Measurements from ENCODE around the gene DDX31.

DDX31 gene

DNA sequence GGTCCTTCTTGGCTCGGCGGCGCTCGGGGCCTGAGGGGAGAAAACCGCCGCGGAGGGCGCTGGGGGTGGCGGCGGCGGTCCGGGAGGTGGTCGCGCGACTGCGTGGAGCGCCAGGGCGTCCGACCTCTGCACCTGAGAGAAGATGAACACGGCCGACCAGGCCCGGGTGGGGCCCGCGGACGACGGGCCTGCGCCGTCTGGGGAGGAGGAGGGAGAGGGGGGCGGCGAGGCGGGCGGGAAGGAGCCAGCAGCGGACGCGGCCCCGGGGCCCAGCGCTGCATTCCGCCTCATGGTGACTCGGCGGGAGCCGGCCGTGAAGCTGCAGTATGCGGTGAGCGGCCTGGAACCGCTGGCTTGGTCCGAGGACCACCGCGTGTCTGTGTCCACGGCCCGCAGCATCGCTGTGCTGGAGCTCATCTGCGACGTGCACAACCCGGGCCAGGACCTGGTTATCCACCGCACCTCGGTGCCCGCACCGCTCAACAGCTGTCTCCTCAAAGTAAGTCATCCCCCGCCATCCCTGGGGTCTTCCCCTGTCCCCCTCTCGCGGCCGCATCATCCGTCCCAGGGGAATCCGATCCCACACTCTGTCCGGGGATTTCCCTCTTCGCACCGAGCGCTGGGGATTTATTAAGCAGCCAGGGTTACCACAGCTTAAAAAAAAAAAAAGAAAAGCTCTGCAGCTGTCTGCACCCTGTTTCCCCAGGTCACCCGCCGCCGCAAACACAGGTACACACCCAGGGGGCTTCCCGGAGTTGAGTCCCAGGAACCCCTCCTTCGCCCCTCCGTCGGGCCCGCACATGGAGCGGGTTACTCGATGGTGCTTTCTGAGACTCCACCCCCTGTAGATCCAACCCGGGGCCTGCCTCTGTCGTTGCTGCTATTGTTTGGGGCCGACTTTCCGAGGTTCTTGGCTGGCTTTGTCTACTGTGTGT lies 941 bp upstream of the DDX31 start, which contains the start of gene GTF3C4:
Gene GTF3C4 (plus strand): TSS at position 8 of the 935 bp plus-strand sequence. CDS start 135 bp downstream, at position 143.
- TF ChIP-seq, protein P1, sequence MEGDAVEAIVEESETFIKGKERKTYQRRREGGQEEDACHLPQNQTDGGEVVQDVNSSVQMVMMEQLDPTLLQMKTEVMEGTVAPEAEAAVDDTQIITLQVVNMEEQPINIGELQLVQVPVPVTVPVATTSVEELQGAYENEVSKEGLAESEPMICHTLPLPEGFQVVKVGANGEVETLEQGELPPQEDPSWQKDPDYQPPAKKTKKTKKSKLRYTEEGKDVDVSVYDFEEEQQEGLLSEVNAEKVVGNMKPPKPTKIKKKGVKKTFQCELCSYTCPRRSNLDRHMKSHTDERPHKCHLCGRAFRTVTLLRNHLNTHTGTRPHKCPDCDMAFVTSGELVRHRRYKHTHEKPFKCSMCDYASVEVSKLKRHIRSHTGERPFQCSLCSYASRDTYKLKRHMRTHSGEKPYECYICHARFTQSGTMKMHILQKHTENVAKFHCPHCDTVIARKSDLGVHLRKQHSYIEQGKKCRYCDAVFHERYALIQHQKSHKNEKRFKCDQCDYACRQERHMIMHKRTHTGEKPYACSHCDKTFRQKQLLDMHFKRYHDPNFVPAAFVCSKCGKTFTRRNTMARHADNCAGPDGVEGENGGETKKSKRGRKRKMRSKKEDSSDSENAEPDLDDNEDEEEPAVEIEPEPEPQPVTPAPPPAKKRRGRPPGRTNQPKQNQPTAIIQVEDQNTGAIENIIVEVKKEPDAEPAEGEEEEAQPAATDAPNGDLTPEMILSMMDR (IDR thresholded peaks at IDR 0.05; ENCODE audit: low read depth, low read length, poor library complexity, severe bottlenecking), result no peak
- TF ChIP-seq EZH2phosphoT487 (IDR thresholded peaks at IDR 0.05; ENCODE audit: borderline replicate concordance, low read length), result no peak
- no peaks in the 10 kb centered on the region; the same call in 1 of the 2 replicates for H3F3A ChIP-seq (ENCODE audit: control insufficient read depth, insufficient read depth)
- peak within 1 kb of the TSS; percentile 76 for H3K27ac ChIP-seq (ENCODE audit: low read depth, low read length)
- peak within 1 kb of the TSS; percentile 99 for H3K4me3 ChIP-seq (ENCODE audit: low read length)
- H4K20me1 ChIP-seq (ENCODE audit: control insufficient read depth, insufficient read depth, low read depth, low read length), result peaks cover 31% of the 10 kb centered on the region
- H3K9me2 ChIP-seq (replicated peaks; ENCODE audit: control insufficient read depth, low read length), result no peaks in the 10 kb centered on the region
- peaks cover 99% of the 10 kb centered on the region for H3K79me2 ChIP-seq (ENCODE audit: control insufficient read depth, low read length)
- H3K36me3 ChIP-seq (ENCODE audit: control insufficient read depth, low read length), result peaks cover 51% of the 10 kb centered on the region
- no peaks in the 10 kb centered on the region for H3K9me3 ChIP-seq (ENCODE audit: control insufficient read depth, insufficient read depth, low read length)
- H3K4me1 ChIP-seq (ENCODE audit: control insufficient read depth, low read length), result peaks cover 53% of the 10 kb centered on the region
- H3K4me2 ChIP-seq (ENCODE audit: low read length), result peak within 1 kb of the TSS; percentile 94
- H3K27me3 ChIP-seq (ENCODE audit: control insufficient read depth, low read length), result no peaks in the 10 kb centered on the region

DNA sequence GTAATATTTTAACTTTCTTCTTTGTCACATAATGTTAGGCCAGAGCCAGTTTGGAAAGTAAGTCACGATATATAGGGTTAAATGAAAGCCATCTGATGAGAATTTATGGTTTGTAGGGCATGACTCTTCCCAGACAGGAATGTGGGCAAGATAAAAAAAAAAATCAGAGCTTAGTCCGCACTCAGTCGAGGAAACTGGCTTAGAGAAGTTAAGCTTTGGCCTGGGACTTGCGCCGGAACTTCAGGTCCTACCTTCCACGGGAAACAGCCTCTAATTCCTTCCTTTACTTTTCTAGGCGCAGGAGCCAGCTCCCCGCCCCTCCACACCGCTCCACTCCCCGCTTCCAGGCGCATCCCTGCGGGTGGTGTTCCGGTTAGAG lies 475 bp downstream of the DDX31 start:
- peaks cover 41% of the 10 kb centered on the region for H3K4me1 ChIP-seq (ENCODE audit: control insufficient read depth, low read length)
- no peaks in the 10 kb centered on the region for H3K9me3 ChIP-seq (ENCODE audit: control insufficient read depth, insufficient read depth, low read length)
- peaks cover 57% of the 10 kb centered on the region for H3K36me3 ChIP-seq (ENCODE audit: control insufficient read depth, low read length)

GRCh38 chr9:132663851-132664250 lies 5.9 kb downstream of the DDX31 start:
- Histone ChIP-seq H3K79me2 (ENCODE audit: control insufficient read depth, low read length) (peaks cover 76% of the 10 kb centered on the region), H3K27ac (ENCODE audit: low read depth, low read length) (no peak overlapping the region), H3K9me2 (replicated peaks; ENCODE audit: control insufficient read depth, low read length) (no peaks in the 10 kb centered on the region), H3K4me3 (ENCODE audit: low read length) (no peak overlapping the region), H3K4me2 (ENCODE audit: low read length) (no peak overlapping the region), H3K4me1 (ENCODE audit: control insufficient read depth, low read length) (peaks cover 8% of the 10 kb centered on the region), H3K36me3 (ENCODE audit: control insufficient read depth, low read length) (peaks cover 56% of the 10 kb centered on the region), H4K20me1 (ENCODE audit: control insufficient read depth, insufficient read depth, low read depth, low read length) (no peaks in the 10 kb centered on the region), H3F3A (ENCODE audit: control insufficient read depth, insufficient read depth) (no peaks in the 10 kb centered on the region), H3K9me3 (ENCODE audit: control insufficient read depth, insufficient read depth, low read length) (no peaks in the 10 kb centered on the region), H3K27me3 (ENCODE audit: control insufficient read depth, low read length) (no peaks in the 10 kb centered on the region)
- TF ChIP-seq, protein P1 (IDR thresholded peaks at IDR 0.05; ENCODE audit: low read depth, low read length, poor library complexity, severe bottlenecking), result no peak
- TF ChIP-seq EZH2phosphoT487 (IDR thresholded peaks at IDR 0.05; ENCODE audit: borderline replicate concordance, low read length), result no peak

More for the DNA sequence above, 475 bp downstream of the DDX31 start:
- H3K9me2 ChIP-seq (replicated peaks; ENCODE audit: control insufficient read depth, low read length), result no peaks in the 10 kb centered on the region
- TF ChIP-seq, protein P1 (IDR thresholded peaks at IDR 0.05; ENCODE audit: low read depth, low read length, poor library complexity, severe bottlenecking), result no peak
- no peak for TF ChIP-seq EZH2phosphoT487 (IDR thresholded peaks at IDR 0.05; ENCODE audit: borderline replicate concordance, low read length)
- no peaks in the 10 kb centered on the region for H3K27me3 ChIP-seq (ENCODE audit: control insufficient read depth, low read length)
- no peaks in the 10 kb centered on the region; the same call in 1 of the 2 replicates for H3F3A ChIP-seq (ENCODE audit: control insufficient read depth, insufficient read depth)
- H3K27ac ChIP-seq (ENCODE audit: low read depth, low read length), result peak overlapping the region; percentile 76
- H3K4me2 ChIP-seq (ENCODE audit: low read length), result peak overlapping the region; percentile 94
- H3K4me3 ChIP-seq (ENCODE audit: low read length), result peak overlapping the region; percentile 99
- H4K20me1 ChIP-seq (ENCODE audit: control insufficient read depth, insufficient read depth, low read depth, low read length), result peaks cover 26% of the 10 kb centered on the region
- H3K79me2 ChIP-seq (ENCODE audit: control insufficient read depth, low read length), result peaks cover 99% of the 10 kb centered on the region

All from DOHH2 (cell line).